Adipocyte (in vitro differentiated cells): Measurements from ENCODE around the gene CFAP53.
A peak's percentile ranks its signal among the peaks of the same experiment; 100 is the strongest.

Experiments
- DNase-seq: peaks from one replicate; pipeline ENCODE4 v3.0.0-alpha.2; 2015; ENCODE audit warnings: low read depth
- H3K27me3 ChIP-seq: replicated peaks from 2 replicates; pipeline ENCODE4 v1.7.0; 2013; ENCODE audit warnings: mild to moderate bottlenecking, low read length, moderate library complexity; ENCODE audit not compliant: control insufficient read depth, insufficient read depth
- H3K36me3 ChIP-seq: 2 replicates; pipeline ENCODE4 v1.7.0; 2013; ENCODE audit warnings: low read length, mild to moderate bottlenecking, moderate library complexity; ENCODE audit not compliant: control insufficient read depth, insufficient read depth, severe bottlenecking
- H3K4me1 ChIP-seq: 2 replicates; pipeline ENCODE4 v1.7.0; 2013; ENCODE audit warnings: mild to moderate bottlenecking, low read length, moderate library complexity; ENCODE audit not compliant: control insufficient read depth, insufficient read depth
- H3K4me3 ChIP-seq: 2 replicates; pipeline ENCODE4 v1.7.0; 2013; ENCODE audit warnings: mild to moderate bottlenecking, low read length, moderate library complexity
- H3K9ac ChIP-seq: 2 replicates; pipeline ENCODE4 v1.7.0; 2013; ENCODE audit warnings: mild to moderate bottlenecking, low read length, moderate library complexity
- H3K9me3 ChIP-seq: 2 replicates; pipeline ENCODE4 v1.7.0; 2013; ENCODE audit warnings: mild to moderate bottlenecking, low read length, moderate library complexity; ENCODE audit not compliant: control insufficient read depth

CFAP53 gene

GRCh38 chr18:50199921-50200320, 66.4 kb downstream of the CFAP53 start:
- H3K4me3 ChIP-seq, result no peak overlapping the region
- H3K9ac ChIP-seq, result no peak overlapping the region
- no peaks in the 10 kb centered on the region for H3K4me1 ChIP-seq
- H3K9me3 ChIP-seq, result peaks cover 12% of the 10 kb centered on the region
- H3K27me3 ChIP-seq, result peaks cover 59% of the 10 kb centered on the region
- no peaks in the 10 kb centered on the region for H3K36me3 ChIP-seq
- DNase-seq, result no peak

- H3K9ac ChIP-seq, result no peak overlapping the region
- DNase-seq, result no peak
- peaks cover 54% of the 10 kb centered on the region for H3K27me3 ChIP-seq
- H3K36me3 ChIP-seq, result no peaks in the 10 kb centered on the region
- H3K4me1 ChIP-seq, result no peaks in the 10 kb centered on the region
- H3K9me3 ChIP-seq, result peaks cover 12% of the 10 kb centered on the region
- no peak overlapping the region for H3K4me3 ChIP-seq
Observed at GRCh38 chr18:50199346-50199855, 66.9 kb downstream of the CFAP53 start.

GRCh38 chr18:50196261-50196660, 70.0 kb downstream of the CFAP53 start:
- peaks cover 9% of the 10 kb centered on the region for H3K9me3 ChIP-seq

GRCh38 chr18:50195689-50196088, 70.6 kb downstream of the CFAP53 start:
- H3K9ac ChIP-seq, result no peak overlapping the region
- peaks cover 59% of the 10 kb centered on the region for H3K27me3 ChIP-seq
- H3K9me3 ChIP-seq, result peaks cover 4% of the 10 kb centered on the region
- no peak overlapping the region for H3K4me3 ChIP-seq
- no peak for DNase-seq
- no peaks in the 10 kb centered on the region for H3K36me3 ChIP-seq
- H3K4me1 ChIP-seq, result no peaks in the 10 kb centered on the region

More at GRCh38 chr18:50196261-50196660, 70.0 kb downstream of the CFAP53 start:
- H3K4me3 ChIP-seq, result no peak overlapping the region
- H3K9ac ChIP-seq, result no peak overlapping the region
- peaks cover 59% of the 10 kb centered on the region for H3K27me3 ChIP-seq
- no peaks in the 10 kb centered on the region for H3K36me3 ChIP-seq
- H3K4me1 ChIP-seq, result no peaks in the 10 kb centered on the region
- no peak for DNase-seq

- H3K9ac ChIP-seq, result no peak within 1 kb of the TSS
- no peaks in the 10 kb centered on the region for H3K36me3 ChIP-seq
- no peaks in the 10 kb centered on the region for H3K4me1 ChIP-seq
- peaks cover 58% of the 10 kb centered on the region for H3K27me3 ChIP-seq
- peak; percentile 8 for DNase-seq
- peak within 1 kb of the TSS; percentile 62 for H3K4me3 ChIP-seq
- no peaks in the 10 kb centered on the region for H3K9me3 ChIP-seq
Observed at GRCh38 chr18:50194631-50195532, 71.4 kb downstream of the CFAP53 start, which contains the start of gene MYO5B. MYO5B (minus strand) TSS chr18:50195147; CDS start chr18:50194793, 354 bp downstream.

DNA sequence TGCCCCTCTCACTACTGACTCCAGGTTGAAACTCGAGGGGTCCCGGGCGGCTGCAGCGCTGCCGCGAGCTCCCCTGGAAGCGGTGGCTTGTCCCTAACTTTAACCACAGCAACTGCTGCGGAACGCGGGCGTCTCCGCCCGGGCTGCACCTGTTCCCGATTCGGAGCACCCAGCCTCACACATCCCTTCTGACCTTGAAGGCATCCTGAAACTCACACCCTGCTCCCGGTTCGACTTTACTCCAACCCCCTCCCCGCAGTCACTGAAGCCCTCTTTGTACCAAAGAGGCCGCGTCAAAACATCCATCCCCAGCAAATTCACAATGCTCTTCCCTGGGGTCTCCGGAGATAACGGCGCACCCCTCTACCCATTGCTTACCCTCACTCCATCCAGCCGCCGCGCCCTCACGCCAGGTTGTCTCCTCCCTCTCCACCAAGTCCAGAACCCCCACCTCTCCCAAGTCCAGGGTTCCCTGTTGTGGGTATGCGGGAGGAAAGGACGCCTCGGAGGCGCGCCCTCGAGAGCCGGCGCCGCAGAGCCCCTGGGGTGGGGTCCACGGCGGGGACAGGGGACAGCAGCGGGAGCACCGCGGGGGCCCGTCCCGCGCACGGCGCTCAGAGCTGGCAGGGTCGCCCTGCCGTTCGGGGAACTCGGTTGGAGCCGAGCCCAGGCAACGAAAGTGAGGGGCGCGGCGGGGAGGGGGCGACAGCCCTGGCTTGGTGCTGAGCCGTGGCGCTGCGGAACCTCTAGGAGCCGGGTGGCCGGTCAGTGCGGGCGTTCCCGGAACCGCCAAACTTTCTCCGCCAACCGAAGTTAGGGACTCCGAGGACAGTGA, 72.3 kb downstream of the CFAP53 start:
- Histone ChIP-seq H3K9me3 (no peaks in the 10 kb centered on the region), H3K9ac (no peak overlapping the region), H3K27me3 (peaks cover 60% of the 10 kb centered on the region), H3K4me3 (peak overlapping the region; percentile 62), H3K4me1 (no peaks in the 10 kb centered on the region), H3K36me3 (no peaks in the 10 kb centered on the region)
- DNase-seq, result no peak

GRCh38 chr18:50192995-50193795, 73.1 kb downstream of the CFAP53 start:
- Histone ChIP-seq H3K4me1 (no peaks in the 10 kb centered on the region), H3K27me3 (peaks cover 64% of the 10 kb centered on the region), H3K9ac (no peak overlapping the region), H3K9me3 (no peaks in the 10 kb centered on the region), H3K36me3 (no peaks in the 10 kb centered on the region), H3K4me3 (no peak overlapping the region)
- no peak for DNase-seq

- no peak for DNase-seq
- H3K4me1 ChIP-seq, result no peaks in the 10 kb centered on the region
- H3K9me3 ChIP-seq, result no peaks in the 10 kb centered on the region
- H3K36me3 ChIP-seq, result no peaks in the 10 kb centered on the region
- H3K27me3 ChIP-seq, result peaks cover 58% of the 10 kb centered on the region
- H3K4me3 ChIP-seq, result no peak overlapping the region
- H3K9ac ChIP-seq, result no peak overlapping the region
Observed at GRCh38 chr18:50190926-50191325, 75.4 kb downstream of the CFAP53 start.

- Histone ChIP-seq H3K9me3 (no peaks in the 10 kb centered on the region), H3K4me3 (no peak overlapping the region), H3K27me3 (peaks cover 55% of the 10 kb centered on the region), H3K36me3 (no peaks in the 10 kb centered on the region), H3K4me1 (no peaks in the 10 kb centered on the region), H3K9ac (no peak overlapping the region)
- DNase-seq, result no peak
Observed at GRCh38 chr18:50190236-50190635, 76.1 kb downstream of the CFAP53 start.

DNA sequence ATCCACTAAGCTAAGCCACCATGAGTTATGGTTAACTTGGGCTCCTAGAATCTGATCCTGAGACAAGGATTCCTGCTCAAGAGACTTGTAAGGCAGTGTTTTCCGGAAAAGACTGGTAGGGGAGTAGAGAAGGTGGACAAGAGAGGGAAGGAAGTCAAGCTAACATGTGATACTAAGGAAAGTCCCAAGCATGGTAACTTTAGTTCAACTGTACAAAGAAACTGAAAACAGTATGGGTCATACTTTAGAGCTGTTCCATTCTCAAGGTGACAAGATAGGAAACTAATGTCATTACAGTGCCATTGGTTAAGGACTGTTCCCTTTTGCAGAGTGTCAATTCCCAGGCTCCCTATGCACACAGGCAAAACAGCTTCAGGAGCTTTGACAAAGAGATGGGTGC, 77.1 kb downstream of the CFAP53 start:
- Histone ChIP-seq H3K4me3 (no peak overlapping the region), H3K36me3 (no peaks in the 10 kb centered on the region), H3K9ac (no peak overlapping the region), H3K4me1 (no peaks in the 10 kb centered on the region), H3K9me3 (no peaks in the 10 kb centered on the region), H3K27me3 (peaks cover 56% of the 10 kb centered on the region)
- DNase-seq, result no peak
